Transverse colon (tissue), 4 donors: Measurements from ENCODE around the gene SMAD4.

Experiments
- POLR2A ChIP-seq: fragments of 450-650 bp; IDR thresholded peaks from one replicate; pipeline ENCODE4 v1.6.1; 2016; ENCODE audit warnings: antibody characterized with exemption, mild to moderate bottlenecking, moderate library complexity
- POLR2AphosphoS5 ChIP-seq, 3 donors: sonication (generic); formaldehyde crosslinking; IDR thresholded peaks; one replicate each; pipeline ENCODE4 v1.6.1; 2016; ENCODE audit warnings: antibody characterized with exemption in 3 of 3
- TF ChIP-seq, protein P1 (sequence below), 5 experiments: fragments of 200-600 bp in 3 of 5; fragments of 450-650 bp in 2 of 5; sonication (generic) in 3 of 5; IDR thresholded peaks; 1 replicate in 2 of 5; 2 replicates in 3 of 5; pipeline ENCODE4 v1.5.1; 2016 to 2017; ENCODE audit warnings: antibody characterized with exemption in 5 of 5, inconsistent platforms in 3 of 5, mild to moderate bottlenecking in 2 of 5, moderate library complexity in 1 of 5

DNA sequence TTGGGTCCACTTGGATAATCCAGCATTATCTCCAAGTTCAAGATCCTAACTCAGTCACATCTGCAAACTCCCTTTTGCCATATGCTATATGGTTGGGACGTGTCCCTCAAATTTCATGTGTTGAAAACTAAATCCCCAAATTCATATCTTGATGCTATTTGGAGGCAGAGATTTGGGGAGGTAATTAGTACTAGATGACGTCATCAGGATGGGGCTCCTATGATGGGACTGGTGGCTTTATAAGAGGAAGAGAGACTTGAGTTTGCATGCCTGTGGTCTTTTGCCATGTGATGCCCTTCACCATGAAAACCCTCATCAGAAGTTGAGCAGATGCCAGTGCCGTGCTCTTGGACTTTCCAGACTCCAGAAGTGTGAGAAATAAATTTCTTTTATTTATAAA lies 16.8 kb upstream of the SMAD4 start:
- TF ChIP-seq POLR2A, result no peak
- TF ChIP-seq, protein P1, sequence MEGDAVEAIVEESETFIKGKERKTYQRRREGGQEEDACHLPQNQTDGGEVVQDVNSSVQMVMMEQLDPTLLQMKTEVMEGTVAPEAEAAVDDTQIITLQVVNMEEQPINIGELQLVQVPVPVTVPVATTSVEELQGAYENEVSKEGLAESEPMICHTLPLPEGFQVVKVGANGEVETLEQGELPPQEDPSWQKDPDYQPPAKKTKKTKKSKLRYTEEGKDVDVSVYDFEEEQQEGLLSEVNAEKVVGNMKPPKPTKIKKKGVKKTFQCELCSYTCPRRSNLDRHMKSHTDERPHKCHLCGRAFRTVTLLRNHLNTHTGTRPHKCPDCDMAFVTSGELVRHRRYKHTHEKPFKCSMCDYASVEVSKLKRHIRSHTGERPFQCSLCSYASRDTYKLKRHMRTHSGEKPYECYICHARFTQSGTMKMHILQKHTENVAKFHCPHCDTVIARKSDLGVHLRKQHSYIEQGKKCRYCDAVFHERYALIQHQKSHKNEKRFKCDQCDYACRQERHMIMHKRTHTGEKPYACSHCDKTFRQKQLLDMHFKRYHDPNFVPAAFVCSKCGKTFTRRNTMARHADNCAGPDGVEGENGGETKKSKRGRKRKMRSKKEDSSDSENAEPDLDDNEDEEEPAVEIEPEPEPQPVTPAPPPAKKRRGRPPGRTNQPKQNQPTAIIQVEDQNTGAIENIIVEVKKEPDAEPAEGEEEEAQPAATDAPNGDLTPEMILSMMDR (IDR thresholded peaks at IDR 0.05), result no peak
- TF ChIP-seq POLR2AphosphoS5 (IDR thresholded peaks at IDR 0.05), result no peak
